ENCODE measurements around the gene ZNF618. TPM values are rescaled to one million over a fixed set of nuclear protein-coding genes. Genes with fewer than 3 reads are reported as not detected.

ZNF618 gene
- total and polyA plus RNA-seq, 4 donors = 4.9 to 17.3 (median 11.4) TPM

DNA sequence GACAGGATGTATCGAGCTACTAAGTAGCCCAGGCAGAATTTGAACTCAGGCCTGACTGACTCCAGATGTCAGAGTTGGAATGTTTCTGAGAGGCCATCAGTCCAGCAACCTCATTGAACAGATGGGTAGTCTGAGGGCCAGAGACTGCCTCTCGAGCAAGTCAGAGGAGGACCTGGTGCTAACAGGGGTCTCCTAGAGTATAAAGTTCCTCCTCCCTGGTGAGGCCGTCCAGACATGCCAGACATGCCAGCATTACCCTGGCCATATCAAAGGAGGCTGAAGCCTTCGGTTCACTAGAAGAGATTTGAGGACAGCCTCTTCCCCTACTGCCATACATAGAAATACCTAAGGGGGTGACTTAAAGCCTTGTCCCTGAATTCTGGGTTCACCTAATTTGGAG is 81.2 kb downstream of the ZNF618 start:
- Histone ChIP-seq H3K36me3 (ENCODE audit: control insufficient read depth in 1 of 2, insufficient read depth in 2 of 2, low read length in 1 of 2) (no peaks in the 10 kb centered on the region), H3K4me3 (ENCODE audit: low read length in 2 of 2) (no peak overlapping the region), H3K9me3 (ENCODE audit: control insufficient read depth, low read length) (no peaks in the 10 kb centered on the region), H3K27ac (ENCODE audit: low read depth in 1 of 2, low read length in 2 of 2) (peak overlapping the region; percentile 0 to 5), H3K4me1 (ENCODE audit: control insufficient read depth in 1 of 2, insufficient read depth in 2 of 2, low read length in 2 of 2) (peaks cover 9 to 10% of the 10 kb centered on the region in 2 donors), H3K27me3 (ENCODE audit: control insufficient read depth in 1 of 2, insufficient read depth in 2 of 2, low read length in 1 of 2) (no peaks in the 10 kb centered on the region)
- intact Hi-C loops (cut with DNase I) = loop anchor here (5.0 kb wide), 2 partner anchors 35 to 80 kb away; partner anchors contain the start of gene ZNF618 (in 1 of the 2)
- WGBS, 2 donors = 24 to 30% methylated on average over 4 of the region's 4 CpGs
- DNase-seq = no peak
- no peak for ATAC-seq (ENCODE audit: low FRiP score)

DNA sequence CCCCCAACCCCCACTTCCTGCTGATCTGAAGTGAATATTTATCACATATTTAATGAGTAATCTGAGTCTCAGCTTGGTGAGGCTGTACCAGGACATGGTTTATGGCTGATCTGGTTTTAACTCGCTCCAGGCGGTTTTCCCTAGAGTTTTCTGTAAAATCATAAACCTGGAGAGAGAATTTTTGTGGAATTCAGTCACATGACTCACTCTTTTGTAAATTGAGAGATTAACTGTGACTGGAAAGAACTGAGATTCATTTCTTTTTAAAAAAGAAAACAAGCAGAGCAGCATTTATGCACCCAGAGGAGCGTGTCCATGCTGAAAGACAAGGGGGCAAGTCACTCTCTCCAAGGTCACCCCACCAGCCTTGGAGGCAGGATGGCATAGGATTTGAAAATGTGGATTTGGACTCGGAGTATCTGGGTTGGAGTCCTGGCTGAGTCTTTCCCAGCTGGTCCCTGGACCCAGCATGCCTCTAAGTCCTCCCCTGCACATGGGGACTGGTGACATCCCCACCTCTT is 81.8 kb downstream of the ZNF618 start:
- Histone ChIP-seq H3K27me3 (ENCODE audit: control insufficient read depth in 1 of 2, insufficient read depth in 2 of 2, low read length in 1 of 2) (no peaks in the 10 kb centered on the region), H3K27ac (ENCODE audit: low read depth in 1 of 2, low read length in 2 of 2) (no peak overlapping the region), H3K36me3 (ENCODE audit: control insufficient read depth in 1 of 2, insufficient read depth in 2 of 2, low read length in 1 of 2) (no peaks in the 10 kb centered on the region), H3K4me3 (ENCODE audit: low read length in 2 of 2) (no peak overlapping the region), H3K4me1 (ENCODE audit: control insufficient read depth in 1 of 2, insufficient read depth in 2 of 2, low read length in 2 of 2) (peaks cover 9 to 10% of the 10 kb centered on the region in 2 donors), H3K9me3 (ENCODE audit: control insufficient read depth, low read length) (no peaks in the 10 kb centered on the region)
- ATAC-seq (ENCODE audit: low FRiP score) (no peak), DNase-seq (no peak)
- WGBS, 2 donors = 9 to 21% methylated on average over 4 of the region's 4 CpGs
- intact Hi-C loops (cut with DNase I) = loop anchor here (5.0 kb wide), 2 partner anchors 34 to 81 kb away; partner anchors contain the start of gene ZNF618 (in 1 of the 2)

- ATAC-seq (ENCODE audit: low FRiP score) (no peak), DNase-seq (no peak)
- no peak overlapping the region for H3K4me3 ChIP-seq (ENCODE audit: low read length in 2 of 2)
- peaks cover 9 to 10% of the 10 kb centered on the region in 2 donors for H3K4me1 ChIP-seq (ENCODE audit: control insufficient read depth in 1 of 2, insufficient read depth in 2 of 2, low read length in 2 of 2)
- intact Hi-C loops (cut with DNase I) = loop anchor here (5.0 kb wide), 2 partner anchors 34 to 81 kb away; partner anchors contain the start of gene ZNF618 (in 1 of the 2)
- WGBS, 2 donors = 88 to 91% methylated on average over 6 of the region's 6 CpGs
- no peaks in the 10 kb centered on the region for H3K27me3 ChIP-seq (ENCODE audit: control insufficient read depth in 1 of 2, insufficient read depth in 2 of 2, low read length in 1 of 2)
- H3K27ac ChIP-seq (ENCODE audit: low read depth in 1 of 2, low read length in 2 of 2) = no peak overlapping the region
- no peaks in the 10 kb centered on the region for H3K9me3 ChIP-seq (ENCODE audit: control insufficient read depth, low read length)
- H3K36me3 ChIP-seq (ENCODE audit: control insufficient read depth in 1 of 2, insufficient read depth in 2 of 2, low read length in 1 of 2) = no peaks in the 10 kb centered on the region
Measured at GRCh38 chr9:113958556-113958955, 82.4 kb downstream of the ZNF618 start.

- DNase-seq (no peak), ATAC-seq (ENCODE audit: low FRiP score) (no peak)
- Histone ChIP-seq H3K4me3 (ENCODE audit: low read length in 2 of 2) (no peak overlapping the region), H3K4me1 (ENCODE audit: control insufficient read depth in 1 of 2, insufficient read depth in 2 of 2, low read length in 2 of 2) (peaks cover 4 to 10% of the 10 kb centered on the region in 2 donors), H3K9me3 (ENCODE audit: control insufficient read depth, low read length) (no peaks in the 10 kb centered on the region), H3K27me3 (ENCODE audit: control insufficient read depth in 1 of 2, insufficient read depth in 2 of 2, low read length in 1 of 2) (no peaks in the 10 kb centered on the region), H3K36me3 (ENCODE audit: control insufficient read depth in 1 of 2, insufficient read depth in 2 of 2, low read length in 1 of 2) (no peaks in the 10 kb centered on the region), H3K27ac (ENCODE audit: low read depth in 1 of 2, low read length in 2 of 2) (no peak overlapping the region)
- intact Hi-C loops (cut with DNase I) = loop anchor here in 1 of 2 donors (5.0 kb wide), 1 partner anchor 153 kb away; no protein-coding TSS in a partner anchor
- WGBS, 2 donors = 94 to 97% methylated on average over 6 of the region's 6 CpGs
Measured at GRCh38 chr9:113960768-113961167, 84.7 kb downstream of the ZNF618 start.

DNA sequence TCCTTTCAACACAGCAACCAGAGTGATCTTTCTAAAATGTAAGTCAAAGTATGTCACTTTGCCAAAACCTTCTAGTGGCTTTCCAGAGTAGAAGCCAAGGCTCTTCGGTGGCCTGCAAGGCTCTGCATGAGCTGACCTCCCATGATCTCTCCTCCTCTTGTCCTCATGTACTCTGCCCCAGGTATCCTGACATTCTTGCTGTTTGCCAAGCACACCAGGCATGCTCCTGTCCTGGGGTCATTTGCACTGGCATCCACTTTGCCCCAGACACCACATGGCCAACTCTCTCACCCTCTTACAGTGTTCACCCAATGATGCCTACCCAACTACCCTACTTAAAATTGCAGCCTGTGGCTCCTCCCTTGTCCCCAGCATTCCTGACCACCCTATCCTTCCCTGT is 86.3 kb downstream of the ZNF618 start:
- intact Hi-C loops (cut with DNase I) = loop anchor here in 1 of 2 donors (5.0 kb wide), 1 partner anchor 155 kb away; no protein-coding TSS in a partner anchor

DNA sequence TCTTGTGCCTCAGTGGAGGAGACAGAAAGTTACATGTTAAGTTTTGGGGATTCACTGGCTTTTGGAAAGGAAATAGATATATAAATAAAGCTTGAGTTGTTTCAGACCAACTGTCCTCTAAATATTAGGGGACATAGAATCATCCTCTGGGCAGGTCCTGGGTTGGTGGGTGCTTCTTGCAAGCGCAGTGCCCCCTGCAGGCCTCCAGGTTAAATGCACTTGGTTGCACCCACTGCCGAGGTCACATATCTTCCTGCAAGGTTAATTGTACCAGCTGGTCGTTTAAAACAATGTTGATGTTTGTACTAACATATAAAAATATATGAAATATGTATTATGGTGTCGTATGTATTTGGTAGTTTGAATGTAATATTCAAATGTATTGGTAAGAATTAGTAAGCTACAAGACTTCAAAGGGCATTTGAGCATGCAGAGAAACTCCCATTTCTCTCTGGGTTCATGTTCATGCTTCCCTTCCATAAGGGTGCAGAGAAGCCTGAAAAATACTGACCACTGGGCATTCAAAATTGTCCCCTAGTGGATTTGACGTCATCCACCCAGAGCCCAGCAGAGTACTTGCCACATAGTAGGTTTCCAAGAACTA is 87.0 kb downstream of the ZNF618 start:
- intact Hi-C loops (cut with DNase I) = loop anchor here in 1 of 2 donors (5.0 kb wide), 1 partner anchor 156 kb away; no protein-coding TSS in a partner anchor
- 63 to 64% methylated on average over 5 of the region's 5 CpGs for WGBS, 2 donors
- peak in 1 of 2 donors; percentile 68 for DNase-seq

More for the DNA sequence above, 86.3 kb downstream of the ZNF618 start:
- DNase-seq = no peak
- no peak overlapping the region for H3K4me3 ChIP-seq (ENCODE audit: low read length in 2 of 2)
- no peaks in the 10 kb centered on the region for H3K36me3 ChIP-seq (ENCODE audit: control insufficient read depth in 1 of 2, insufficient read depth in 2 of 2, low read length in 1 of 2)
- ATAC-seq (ENCODE audit: low FRiP score) = no peak
- H3K27ac ChIP-seq (ENCODE audit: low read depth in 1 of 2, low read length in 2 of 2) = no peak overlapping the region
- peaks cover under 1 to 1% of the 10 kb centered on the region in 2 donors for H3K4me1 ChIP-seq (ENCODE audit: control insufficient read depth in 1 of 2, insufficient read depth in 2 of 2, low read length in 2 of 2)
- H3K9me3 ChIP-seq (ENCODE audit: control insufficient read depth, low read length) = no peaks in the 10 kb centered on the region
- H3K27me3 ChIP-seq (ENCODE audit: control insufficient read depth in 1 of 2, insufficient read depth in 2 of 2, low read length in 1 of 2) = no peaks in the 10 kb centered on the region
- WGBS, 2 donors = 24 to 32% methylated on average over 1 of the region's 1 CpG

DNA sequence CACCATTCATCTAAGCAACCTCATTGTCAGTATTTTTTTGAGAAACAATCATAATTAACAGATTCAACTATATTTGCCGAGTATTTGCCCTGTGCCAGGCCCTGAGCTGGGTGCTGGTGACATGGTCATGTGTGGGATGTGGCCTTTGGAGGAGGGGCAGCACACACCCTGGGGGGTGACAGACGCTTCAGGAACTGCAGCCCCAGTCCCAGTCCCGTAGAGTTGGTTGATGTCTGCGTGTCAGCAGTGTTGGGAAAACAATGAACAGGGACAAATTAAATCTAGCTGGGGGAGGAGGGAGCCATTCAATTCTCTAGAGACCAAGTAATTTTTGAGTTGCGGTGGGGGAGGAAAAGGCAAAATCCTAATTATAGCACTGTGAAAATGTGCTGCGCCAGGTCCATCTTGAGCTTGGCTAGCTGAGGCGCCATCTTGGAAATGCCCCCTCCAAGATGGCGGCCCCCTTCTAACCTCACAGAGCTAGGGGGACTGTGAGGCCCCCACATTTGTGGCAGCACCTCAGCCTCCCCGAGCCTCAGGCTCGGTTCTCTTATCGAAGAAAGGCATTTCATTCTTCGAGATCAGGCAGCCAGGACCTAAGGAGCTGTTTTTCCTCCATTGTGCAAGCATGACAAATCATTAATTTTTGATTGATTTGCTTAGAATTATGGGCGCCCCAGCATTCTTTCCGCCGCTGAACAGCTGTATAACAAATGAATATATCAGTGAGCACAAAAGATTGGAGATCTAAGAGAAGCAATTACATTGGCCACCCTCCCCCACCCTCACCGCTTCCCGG is 87.8 kb downstream of the ZNF618 start:
- DNase-seq = no peak
- intact Hi-C loops (cut with DNase I) = loop anchor here in 1 of 2 donors (5.0 kb wide), 1 partner anchor 157 kb away; no protein-coding TSS in a partner anchor

More for the DNA sequence above, 87.0 kb downstream of the ZNF618 start:
- no peak overlapping the region for H3K4me3 ChIP-seq (ENCODE audit: low read length in 2 of 2)
- H3K9me3 ChIP-seq (ENCODE audit: control insufficient read depth, low read length) = no peaks in the 10 kb centered on the region
- no peak for ATAC-seq (ENCODE audit: low FRiP score)
- H3K27ac ChIP-seq (ENCODE audit: low read depth in 1 of 2, low read length in 2 of 2) = no peak overlapping the region
- H3K36me3 ChIP-seq (ENCODE audit: control insufficient read depth in 1 of 2, insufficient read depth in 2 of 2, low read length in 1 of 2) = no peaks in the 10 kb centered on the region
- H3K27me3 ChIP-seq (ENCODE audit: control insufficient read depth in 1 of 2, insufficient read depth in 2 of 2, low read length in 1 of 2) = no peaks in the 10 kb centered on the region
- H3K4me1 ChIP-seq (ENCODE audit: control insufficient read depth in 1 of 2, insufficient read depth in 2 of 2, low read length in 2 of 2) = no peaks in the 10 kb centered on the region

GRCh38 chr9:113964495-113965170 is 88.5 kb downstream of the ZNF618 start:
- 90 to 94% methylated on average over 5 of the region's 5 CpGs for WGBS, 2 donors
- intact Hi-C loops (cut with DNase I) = loop anchor here in 1 of 2 donors (5.0 kb wide), 1 partner anchor 157 kb away; no protein-coding TSS in a partner anchor
- H3K9me3 ChIP-seq (ENCODE audit: control insufficient read depth, low read length) = no peaks in the 10 kb centered on the region

More for the DNA sequence above, 87.8 kb downstream of the ZNF618 start:
- no peak overlapping the region for H3K4me3 ChIP-seq (ENCODE audit: low read length in 2 of 2)
- H3K27me3 ChIP-seq (ENCODE audit: control insufficient read depth in 1 of 2, insufficient read depth in 2 of 2, low read length in 1 of 2) = no peaks in the 10 kb centered on the region
- H3K36me3 ChIP-seq (ENCODE audit: control insufficient read depth in 1 of 2, insufficient read depth in 2 of 2, low read length in 1 of 2) = no peaks in the 10 kb centered on the region
- no peaks in the 10 kb centered on the region for H3K4me1 ChIP-seq (ENCODE audit: control insufficient read depth in 1 of 2, insufficient read depth in 2 of 2, low read length in 2 of 2)
- no peaks in the 10 kb centered on the region for H3K9me3 ChIP-seq (ENCODE audit: control insufficient read depth, low read length)
- 76 to 85% methylated on average over 17 of the region's 17 CpGs for WGBS, 2 donors
- no peak for ATAC-seq (ENCODE audit: low FRiP score)
- no peak overlapping the region for H3K27ac ChIP-seq (ENCODE audit: low read depth in 1 of 2, low read length in 2 of 2)

More at GRCh38 chr9:113964495-113965170, 88.5 kb downstream of the ZNF618 start:
- Histone ChIP-seq H3K27me3 (ENCODE audit: control insufficient read depth in 1 of 2, insufficient read depth in 2 of 2, low read length in 1 of 2) (no peaks in the 10 kb centered on the region), H3K27ac (ENCODE audit: low read depth in 1 of 2, low read length in 2 of 2) (no peak overlapping the region), H3K4me3 (ENCODE audit: low read length in 2 of 2) (no peak overlapping the region), H3K36me3 (ENCODE audit: control insufficient read depth in 1 of 2, insufficient read depth in 2 of 2, low read length in 1 of 2) (no peaks in the 10 kb centered on the region), H3K4me1 (ENCODE audit: control insufficient read depth in 1 of 2, insufficient read depth in 2 of 2, low read length in 2 of 2) (no peaks in the 10 kb centered on the region)
- ATAC-seq (ENCODE audit: low FRiP score) (no peak), DNase-seq (no peak)

Measured in aorta (tissue), 5 donors.